Measurements from ENCODE around the gene USP33.
"Not testable (repeated sequence)": the region's sequence is repeated elsewhere in the genome, so short reads cannot be mapped to it uniquely, and the experiment has no call there.

The USP33 gene

GRCh38 chr1:77682460-77683159 is 77.0 kb downstream of the USP33 start, which contains the start of gene ZZZ3:
Gene ZZZ3 (minus strand): TSS chr1:77682658. CDS start chr1:77633354, 49,304 bp downstream.
- H3K4me3 ChIP-seq (ENCODE audit: low read length): peak within 1 kb of the TSS; percentile 98
- DNase-seq (ENCODE audit: low read depth): peak; percentile 79
- no peak for TF ChIP-seq CTCF (conservative IDR thresholded peaks at IDR 0.05; ENCODE audit: low read depth, low read length)

DNA sequence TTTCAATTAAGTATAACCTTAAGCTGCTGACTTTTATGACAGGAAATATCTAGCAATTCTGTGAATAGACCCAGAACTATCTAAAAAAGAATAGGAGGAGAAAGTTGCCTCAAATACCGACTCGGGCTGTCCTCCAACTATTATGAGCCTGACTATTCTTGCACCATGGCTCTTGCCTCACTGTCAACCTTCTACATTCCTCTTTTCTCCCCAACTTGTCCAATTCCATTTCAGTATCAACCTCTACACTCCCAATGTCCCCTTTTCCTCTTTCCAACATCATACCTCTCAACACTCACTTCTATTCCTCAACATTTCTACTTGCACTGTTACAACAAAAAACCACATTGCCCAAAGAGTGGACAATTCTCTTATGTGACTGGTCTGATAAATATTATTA is 79.5 kb downstream of the USP33 start:
- no peak overlapping the region for H3K4me3 ChIP-seq (ENCODE audit: low read length)

GRCh38 chr1:77678660-77679610 is 80.7 kb downstream of the USP33 start:
- no peak for DNase-seq (ENCODE audit: low read depth)
- H3K4me3 ChIP-seq (ENCODE audit: low read length): no peak overlapping the region
- TF ChIP-seq CTCF (conservative IDR thresholded peaks at IDR 0.05; ENCODE audit: low read depth, low read length): no peak

More for the DNA sequence above, 79.5 kb downstream of the USP33 start:
- no peak for TF ChIP-seq CTCF (conservative IDR thresholded peaks at IDR 0.05; ENCODE audit: low read depth, low read length)
- no peak for DNase-seq (ENCODE audit: low read depth)

DNA sequence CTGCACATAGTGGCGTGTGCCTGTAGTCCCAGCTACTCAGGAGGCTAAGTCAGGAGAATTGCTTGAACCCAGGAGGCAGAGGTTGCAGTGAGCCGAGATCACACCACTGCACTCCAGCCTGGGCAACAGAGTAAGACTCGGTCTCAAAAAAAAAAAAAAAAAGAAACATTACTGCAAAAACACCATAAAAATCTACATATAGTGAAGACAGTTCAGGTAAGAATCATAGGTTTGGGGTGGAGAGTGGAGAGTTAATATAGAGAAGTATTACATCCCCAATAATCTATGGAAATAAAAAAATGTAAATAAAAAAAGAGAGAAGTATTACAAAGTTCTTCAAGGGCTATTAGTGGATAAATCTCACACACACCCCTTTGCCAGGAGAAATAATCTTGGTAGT is 84.8 kb downstream of the USP33 start:
- not testable (repeated sequence) for H3K4me3 ChIP-seq (ENCODE audit: low read length); DNase-seq (ENCODE audit: low read depth)

DNA sequence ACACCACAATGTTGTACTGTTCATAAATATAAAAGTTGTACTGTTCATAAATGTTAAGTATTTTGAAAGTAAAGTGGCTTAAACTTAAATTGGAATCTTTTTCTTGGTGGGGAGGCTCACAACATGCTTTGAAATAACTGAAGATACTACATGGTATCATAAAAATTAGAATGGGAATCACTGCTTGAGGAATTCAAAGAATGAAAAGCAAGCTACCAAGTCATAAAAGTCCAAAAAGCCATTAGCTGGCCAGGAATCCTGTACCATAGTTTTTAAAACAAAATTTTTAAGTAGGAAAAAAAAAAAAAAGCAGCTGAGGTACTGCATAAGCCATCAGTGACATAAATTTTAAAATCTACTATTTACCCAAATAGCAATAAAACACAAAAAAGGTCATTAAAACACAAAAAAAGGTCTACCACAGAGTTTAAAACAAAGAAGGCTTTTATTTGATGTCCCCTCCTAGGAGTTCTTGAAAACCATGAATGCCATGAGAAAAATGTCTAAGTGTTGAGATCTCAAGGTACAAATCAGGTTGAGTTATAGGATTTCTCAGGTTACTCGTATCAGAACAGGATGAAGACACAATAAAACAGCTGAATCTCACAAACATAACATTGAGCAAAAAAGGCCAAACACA is 85.8 kb downstream of the USP33 start:
- DNase-seq (ENCODE audit: low read depth): no peak
- no peak overlapping the region for H3K4me3 ChIP-seq (ENCODE audit: low read length)
- TF ChIP-seq CTCF (conservative IDR thresholded peaks at IDR 0.05; ENCODE audit: low read depth, low read length): no peak

- TF ChIP-seq CTCF (conservative IDR thresholded peaks at IDR 0.05; ENCODE audit: low read depth, low read length): no peak
These were observed 86.6 kb downstream of the USP33 start for GRCh38 chr1:77673030-77673429.

DNA sequence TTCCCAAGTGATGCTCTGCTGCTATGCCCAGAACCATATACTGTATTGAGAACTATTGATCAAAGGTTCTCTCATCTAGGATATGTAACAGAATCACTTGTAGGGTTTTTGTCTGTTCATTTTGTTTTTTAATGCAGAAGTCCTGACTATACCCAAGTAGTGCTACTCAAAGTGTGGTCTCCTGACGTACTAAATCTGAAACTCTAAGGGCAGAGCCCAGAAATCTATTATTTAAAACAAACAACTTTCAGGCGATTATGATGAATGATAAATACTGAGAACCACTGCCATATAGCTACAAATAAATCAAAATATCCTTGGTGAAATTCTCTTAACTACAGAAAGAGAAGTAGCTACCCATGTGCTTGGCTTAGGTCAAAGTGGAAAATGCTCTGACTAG is 87.3 kb downstream of the USP33 start:
- TF ChIP-seq CTCF (conservative IDR thresholded peaks at IDR 0.05; ENCODE audit: low read depth, low read length): no peak
- no peak overlapping the region for H3K4me3 ChIP-seq (ENCODE audit: low read length)
- DNase-seq (ENCODE audit: low read depth): no peak

More at GRCh38 chr1:77673030-77673429, 86.6 kb downstream of the USP33 start:
- no peak overlapping the region for H3K4me3 ChIP-seq (ENCODE audit: low read length)
- DNase-seq (ENCODE audit: low read depth): no peak

Data from retinal pigment epithelial cell (primary cell).